Suprapubic skin (tissue), 4 donors: ENCODE measurements around the gene OR5K3.

Source experiments
- CTCF ChIP-seq, 2 donors: fragments of 200-600 bp in 1 of 2; fragments of 450-650 bp in 1 of 2; sonication (generic) in 1 of 2; IDR thresholded peaks; one replicate each; pipeline ENCODE4 v1.5.1; 2016 to 2019; ENCODE audit warnings: antibody characterized with exemption in 2 of 2, mild to moderate bottlenecking in 1 of 2, moderate library complexity in 1 of 2
- EP300 ChIP-seq: sonication (generic); formaldehyde crosslinking; IDR thresholded peaks from one replicate; pipeline ENCODE4 v1.6.1; 2017; ENCODE audit warnings: antibody characterized with exemption
- POLR2A ChIP-seq, 2 donors: fragments of 450-650 bp; IDR thresholded peaks; one replicate each; pipeline ENCODE4 v1.6.1; 2017; ENCODE audit warnings: antibody characterized with exemption in 2 of 2, mild to moderate bottlenecking in 2 of 2, moderate library complexity in 2 of 2
- POLR2AphosphoS5 ChIP-seq, 3 donors: sonication (generic); formaldehyde crosslinking; IDR thresholded peaks; one replicate each; pipeline ENCODE4 v1.6.1; 2017; ENCODE audit warnings: antibody characterized with exemption in 3 of 3

GRCh38 chr3:98350082-98350481, 40.4 kb upstream of the OR5K3 start:
- TF ChIP-seq CTCF (IDR thresholded peaks at IDR 0.05) = no peak
- no peak for TF ChIP-seq POLR2AphosphoS5 (IDR thresholded peaks at IDR 0.05)
- no peak for TF ChIP-seq POLR2A (IDR thresholded peaks at IDR 0.05)
- no peak for TF ChIP-seq EP300
